Measurements from ENCODE around the gene CPA1.

DNA sequence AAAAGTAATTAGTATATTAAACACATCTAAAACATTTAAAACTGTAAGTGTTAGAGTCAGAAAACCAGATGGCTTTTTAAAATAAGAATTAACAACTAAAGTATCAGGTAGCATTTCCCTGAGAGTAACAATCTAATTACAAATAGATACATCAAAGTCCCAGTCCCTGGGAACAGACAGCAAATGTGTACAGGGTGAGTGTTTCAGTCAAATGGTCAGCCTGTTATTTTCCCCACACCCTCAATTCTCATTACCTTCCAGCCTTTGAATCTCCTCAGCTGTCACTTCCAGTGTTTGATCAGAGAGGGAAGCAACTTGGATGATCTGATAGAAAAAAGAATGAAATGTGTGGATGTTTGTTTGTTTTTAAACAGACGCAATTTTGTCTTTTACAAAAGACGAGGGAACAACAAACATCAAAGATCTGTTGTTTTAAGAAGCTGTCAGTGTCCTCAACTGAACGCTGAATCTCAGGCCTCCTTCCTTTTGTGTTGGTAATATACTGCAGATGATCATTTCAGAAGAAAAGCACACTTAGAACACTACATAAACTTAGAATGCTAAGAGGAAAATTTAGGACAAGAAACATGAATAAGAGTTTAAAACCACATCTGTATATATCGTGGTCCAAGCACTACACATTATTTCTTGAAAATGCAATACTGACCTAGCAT lies 30.7 kb downstream of the CPA1 start:
- no peak for TF ChIP-seq POLR2A (IDR thresholded peaks at IDR 0.05)
- TF ChIP-seq, protein P1, sequence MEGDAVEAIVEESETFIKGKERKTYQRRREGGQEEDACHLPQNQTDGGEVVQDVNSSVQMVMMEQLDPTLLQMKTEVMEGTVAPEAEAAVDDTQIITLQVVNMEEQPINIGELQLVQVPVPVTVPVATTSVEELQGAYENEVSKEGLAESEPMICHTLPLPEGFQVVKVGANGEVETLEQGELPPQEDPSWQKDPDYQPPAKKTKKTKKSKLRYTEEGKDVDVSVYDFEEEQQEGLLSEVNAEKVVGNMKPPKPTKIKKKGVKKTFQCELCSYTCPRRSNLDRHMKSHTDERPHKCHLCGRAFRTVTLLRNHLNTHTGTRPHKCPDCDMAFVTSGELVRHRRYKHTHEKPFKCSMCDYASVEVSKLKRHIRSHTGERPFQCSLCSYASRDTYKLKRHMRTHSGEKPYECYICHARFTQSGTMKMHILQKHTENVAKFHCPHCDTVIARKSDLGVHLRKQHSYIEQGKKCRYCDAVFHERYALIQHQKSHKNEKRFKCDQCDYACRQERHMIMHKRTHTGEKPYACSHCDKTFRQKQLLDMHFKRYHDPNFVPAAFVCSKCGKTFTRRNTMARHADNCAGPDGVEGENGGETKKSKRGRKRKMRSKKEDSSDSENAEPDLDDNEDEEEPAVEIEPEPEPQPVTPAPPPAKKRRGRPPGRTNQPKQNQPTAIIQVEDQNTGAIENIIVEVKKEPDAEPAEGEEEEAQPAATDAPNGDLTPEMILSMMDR (IDR thresholded peaks at IDR 0.05), result no peak
